ENCODE results near the gene GP1BA.

GRCh38 chr17:4921320-4921719, 10.8 kb upstream of the GP1BA start:
- TF ChIP-seq TCF7L2 (IDR thresholded peaks at IDR 0.05; ENCODE audit: borderline replicate concordance, low read depth, low read length) (no peak), SP2 (tag by site-specific recombination; IDR thresholded peaks at IDR 0.05) (no peak)

Data from HEK293 (cell line).